GM21576 (cell line): ENCODE data around the gene PRICKLE3.

Experiments
- ATAC-seq: cut with Tn5 transposase; IDR thresholded peaks from one replicate; pipeline ENCODE4 v1.9.1; 2021; ENCODE audit warnings: mild to moderate bottlenecking, moderate library complexity; ENCODE audit not compliant: unreplicated experiment

The PRICKLE3 gene

DNA sequence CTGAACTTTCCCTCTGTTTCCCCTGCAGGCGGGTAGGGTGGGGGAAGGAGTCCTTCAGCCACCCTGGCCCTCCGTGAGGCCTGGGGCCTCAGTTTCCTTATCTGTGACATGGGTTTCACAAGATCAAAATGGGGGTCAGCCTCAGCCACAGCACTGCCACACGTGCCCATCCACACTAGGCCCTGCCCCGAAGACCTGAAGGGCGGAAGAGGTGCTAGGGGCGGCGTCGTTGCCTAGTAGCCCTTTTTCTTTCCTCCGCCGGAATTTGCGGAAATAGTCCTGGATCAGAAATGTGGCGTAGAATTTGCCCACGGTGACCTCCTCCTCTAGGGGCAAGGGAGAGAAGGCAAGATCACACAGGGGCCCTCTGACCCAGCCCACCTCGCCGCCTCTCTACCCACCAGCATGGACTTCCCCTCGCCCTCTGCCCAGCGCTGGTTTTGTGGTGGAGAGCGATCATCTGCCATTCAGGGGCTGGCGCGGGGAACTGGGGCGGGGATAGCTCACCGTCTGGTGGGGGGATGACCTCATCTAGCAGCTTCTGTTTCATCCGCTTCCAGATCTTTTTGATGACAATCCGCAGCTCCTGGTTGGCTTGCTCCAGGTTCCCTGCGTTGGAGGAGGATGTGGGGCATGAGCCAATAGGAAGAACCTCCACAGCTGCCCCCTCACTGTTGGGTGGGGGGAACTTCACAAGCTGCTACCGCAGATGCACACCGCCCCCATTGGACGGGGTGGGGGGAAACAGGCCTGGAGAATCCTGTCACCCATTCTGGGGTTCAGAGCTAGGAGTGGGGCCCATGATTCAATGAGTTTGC, 23.5 kb upstream of the PRICKLE3 start:
- ATAC-seq, result no peak

DNA sequence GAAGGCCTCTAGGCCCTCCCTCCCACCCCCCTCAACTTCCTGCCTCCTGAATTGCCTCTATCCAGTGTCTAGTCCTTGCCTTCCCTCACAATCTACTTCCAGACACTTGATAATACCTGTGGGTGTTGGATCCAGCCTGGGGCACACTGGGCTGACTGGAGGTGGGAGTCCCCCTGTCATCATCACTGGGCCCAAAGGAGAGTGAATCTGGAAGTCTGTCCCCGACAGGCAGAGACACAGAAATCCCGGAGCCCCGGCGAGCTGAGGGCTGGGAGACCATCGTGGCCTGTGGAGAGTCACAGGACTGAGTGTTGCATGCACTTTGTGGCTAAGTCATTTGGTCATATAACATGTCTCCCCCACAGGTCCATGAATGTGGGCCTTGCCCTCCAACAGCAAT, 22.2 kb upstream of the PRICKLE3 start:
- ATAC-seq, result no peak

DNA sequence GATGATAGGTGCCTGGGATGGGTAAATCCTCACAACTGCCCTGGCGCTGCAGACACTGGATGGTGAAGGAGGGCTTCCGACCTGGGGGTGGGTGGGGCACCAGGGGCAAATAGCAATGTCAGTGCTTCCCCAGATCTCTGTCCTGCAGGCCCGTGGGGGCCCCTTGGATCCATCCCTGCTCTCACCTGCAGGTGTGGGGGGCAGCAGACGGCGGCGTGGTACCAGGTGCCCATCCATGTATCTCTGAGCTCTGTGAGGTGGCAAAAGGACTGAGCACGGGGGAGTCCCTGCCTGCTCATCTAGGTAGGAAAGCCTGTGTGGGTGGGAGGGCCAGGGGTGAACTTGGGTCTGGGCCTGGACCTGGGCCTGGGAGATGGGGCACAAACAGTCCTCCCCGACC, 20.4 kb upstream of the PRICKLE3 start:
- ATAC-seq, result no peak

DNA sequence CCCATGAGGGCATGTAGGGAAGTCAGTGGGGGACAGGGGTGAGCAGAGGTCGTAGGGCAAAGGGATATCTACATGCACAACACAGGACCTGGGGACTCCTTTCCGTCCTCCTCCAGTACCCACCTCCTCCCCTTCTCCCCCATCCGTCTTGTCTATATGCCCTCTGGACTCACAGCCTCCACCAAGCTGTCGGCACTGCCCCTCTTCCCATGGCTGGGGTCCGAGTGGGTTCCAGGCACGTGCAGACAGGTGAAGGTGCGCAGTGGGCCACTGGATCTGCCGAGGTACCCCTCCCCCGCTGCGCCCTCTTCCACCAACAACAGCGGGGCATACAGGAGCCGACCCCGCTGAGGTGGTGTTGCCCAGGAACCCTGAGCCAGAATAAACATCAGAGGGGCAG, 19.3 kb upstream of the PRICKLE3 start:
- ATAC-seq, result no peak

DNA sequence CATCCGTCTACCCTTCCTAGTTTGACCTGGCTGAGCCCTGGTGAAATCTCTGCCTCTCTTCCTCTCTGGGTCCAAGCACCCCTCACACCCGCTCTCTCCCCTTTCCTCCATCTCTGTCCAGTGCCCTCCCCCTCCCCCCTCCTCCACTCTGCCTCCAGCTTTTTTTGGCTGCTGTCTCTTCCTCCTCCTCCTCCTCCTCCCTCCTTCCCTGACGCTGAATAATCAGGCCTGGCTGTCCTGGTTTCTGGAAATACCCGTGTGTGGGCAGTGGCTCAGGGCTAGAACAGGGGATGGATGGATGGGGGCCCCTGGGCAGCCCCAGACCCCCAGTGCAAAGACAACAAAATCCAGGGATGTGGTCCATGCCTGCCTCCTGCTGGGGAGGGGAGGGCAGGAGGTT, 18.5 kb upstream of the PRICKLE3 start:
- no peak for ATAC-seq

DNA sequence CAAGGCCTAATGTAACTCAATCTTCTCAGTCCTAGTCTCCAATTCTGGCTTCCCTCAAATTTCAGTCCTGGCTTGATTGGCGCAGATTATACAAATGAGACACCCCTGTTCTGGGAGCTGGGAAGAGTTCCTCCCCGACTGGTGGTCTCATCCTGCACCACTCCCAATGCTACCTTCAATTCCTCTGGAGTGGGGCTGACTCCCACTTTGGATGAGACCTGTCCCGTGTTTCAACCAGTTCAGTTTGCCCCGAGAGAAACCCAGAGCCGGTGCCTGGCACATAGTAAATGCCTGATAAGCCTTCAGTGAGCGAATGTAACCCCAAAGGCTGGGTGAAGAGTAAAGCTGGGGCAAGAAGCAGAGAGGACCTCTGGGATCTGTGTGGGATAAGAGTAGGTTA, 17.8 kb upstream of the PRICKLE3 start:
- ATAC-seq, result no peak

DNA sequence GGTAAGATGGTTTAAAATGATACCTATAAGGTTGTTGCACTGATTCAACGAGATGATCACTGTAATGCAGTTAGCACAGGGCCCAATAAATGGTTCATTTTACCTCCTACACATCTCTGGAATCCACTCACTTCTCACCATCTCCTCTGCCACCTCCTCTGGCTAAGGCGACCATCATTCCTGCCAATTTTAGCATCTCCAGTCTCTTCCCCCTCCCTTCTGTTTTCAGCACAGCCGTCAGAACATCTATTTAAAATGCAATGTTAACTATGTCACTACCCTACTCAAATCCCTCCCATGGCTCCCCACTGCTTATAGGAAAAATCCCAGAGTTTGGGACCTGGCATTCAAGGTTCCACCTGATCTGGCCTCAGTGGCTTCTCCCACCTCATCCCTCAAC, 17.4 kb upstream of the PRICKLE3 start:
- ATAC-seq, result no peak

DNA sequence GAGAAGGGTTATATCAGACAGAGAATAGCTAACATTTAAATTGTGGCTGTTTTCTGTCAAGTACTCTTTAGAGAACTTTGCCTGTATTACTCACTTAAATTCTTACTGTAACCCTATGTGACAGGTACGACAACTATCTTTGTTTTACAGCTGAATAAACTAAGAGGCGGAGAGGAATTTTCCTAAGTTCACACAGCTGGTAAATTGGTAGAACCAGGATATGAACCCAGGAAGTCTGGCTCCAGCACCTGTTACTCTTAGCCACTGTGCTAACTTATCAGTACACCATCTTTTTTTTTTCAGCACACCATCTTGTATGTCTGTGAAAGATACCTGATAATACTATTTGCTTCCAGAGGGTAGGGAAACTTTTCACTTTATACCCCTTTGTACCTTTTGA, 15.8 kb upstream of the PRICKLE3 start:
- ATAC-seq, result no peak

DNA sequence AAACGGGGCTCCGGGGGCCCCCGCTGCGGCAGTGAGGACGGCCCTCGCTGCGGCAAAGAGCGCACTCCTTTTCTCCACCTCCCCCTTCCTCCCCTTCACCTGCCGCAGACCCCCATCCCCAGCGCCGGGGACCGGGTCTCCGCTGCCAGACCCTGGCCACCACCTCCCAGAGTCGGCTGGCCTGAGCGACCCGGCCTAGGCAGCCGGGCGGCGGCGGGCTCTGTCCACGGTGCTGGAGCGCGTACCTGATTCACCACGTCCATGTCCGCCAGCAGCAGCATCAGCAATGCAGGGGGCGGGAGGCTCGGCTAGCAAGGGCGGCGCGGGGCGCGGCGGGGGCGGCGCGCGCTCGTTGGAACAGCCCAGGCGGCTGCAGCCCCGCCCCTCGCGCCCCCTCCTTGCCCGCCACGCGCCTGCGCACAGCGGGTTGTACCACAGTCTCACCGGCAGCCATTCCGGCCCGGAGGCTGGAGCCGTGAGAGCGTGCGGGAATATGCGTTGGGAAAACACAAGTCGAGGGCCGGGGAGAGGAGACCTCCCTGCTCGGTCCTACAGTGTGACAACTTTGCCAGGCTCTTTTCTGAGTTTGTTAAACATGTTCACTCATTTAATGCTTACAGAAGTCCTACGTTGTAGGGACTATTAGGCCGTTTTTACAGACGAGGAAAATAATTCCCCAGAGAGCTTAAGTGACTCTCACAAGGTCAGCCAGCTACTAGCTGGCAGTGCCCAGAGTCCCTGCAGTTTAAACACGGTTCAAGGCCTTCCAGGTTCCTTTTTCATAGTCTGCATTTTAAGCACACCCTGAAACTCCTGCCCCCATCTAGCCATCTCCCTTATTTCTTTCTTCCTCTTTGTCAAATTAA, 14.0 kb upstream of the PRICKLE3 start, which contains the start of gene SYP:
TSS of gene SYP (minus strand) at position 288 of the 866 bp plus-strand sequence. CDS start at position 281, 7 bp downstream.
- ATAC-seq, result peak; percentile 93

DNA sequence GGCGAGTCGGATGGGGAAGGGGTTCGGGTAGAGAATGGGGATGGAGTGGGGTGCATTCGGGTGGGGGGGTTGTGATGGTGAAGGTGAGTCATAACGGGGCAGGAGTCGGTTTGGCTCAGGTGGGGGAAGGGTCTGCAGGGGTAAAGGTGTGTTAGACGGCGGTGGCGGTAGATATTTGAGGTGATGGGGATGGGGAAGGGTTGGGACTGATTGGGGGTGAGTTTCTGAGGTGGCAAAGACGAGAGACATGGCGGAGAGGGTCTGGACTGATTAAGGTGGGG, 13.1 kb upstream of the PRICKLE3 start:
- no peak for ATAC-seq

DNA sequence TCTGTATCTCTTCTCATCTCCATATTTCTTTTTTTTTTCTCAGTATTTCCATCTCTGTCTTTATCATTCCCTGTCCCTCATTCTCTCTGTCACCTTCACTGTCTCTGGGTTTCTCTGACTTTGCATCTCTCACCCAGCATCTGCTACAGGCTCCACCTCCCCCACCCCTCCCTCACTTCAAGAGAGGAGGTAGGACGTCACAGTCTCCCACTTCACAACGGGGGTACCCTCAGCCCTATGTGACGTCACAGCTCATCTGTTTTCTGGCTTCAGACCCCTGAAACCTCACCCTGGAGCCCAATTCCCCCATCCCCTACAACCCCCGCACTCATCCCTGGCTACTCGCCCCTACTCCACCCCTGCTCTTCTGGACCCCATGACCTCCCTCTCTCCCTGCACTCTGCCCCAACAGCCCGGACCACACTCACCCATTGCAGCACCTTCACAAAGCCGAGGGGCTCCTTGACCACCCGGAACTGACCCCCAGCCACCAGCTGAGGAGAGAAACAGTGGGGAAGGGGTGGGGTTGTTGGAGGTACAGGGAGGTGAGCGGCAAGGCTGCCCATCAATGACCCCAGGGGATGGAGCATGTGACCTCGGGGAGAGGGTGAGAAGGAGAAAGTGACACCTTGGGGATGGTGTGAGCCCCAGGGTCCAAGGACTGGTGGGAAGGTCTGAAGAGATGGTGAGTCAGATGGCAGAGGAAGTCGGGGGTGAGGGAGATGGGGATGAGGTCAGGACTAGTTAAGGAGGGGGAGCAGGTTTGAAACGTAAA, 12.6 kb upstream of the PRICKLE3 start:
- no peak for ATAC-seq

DNA sequence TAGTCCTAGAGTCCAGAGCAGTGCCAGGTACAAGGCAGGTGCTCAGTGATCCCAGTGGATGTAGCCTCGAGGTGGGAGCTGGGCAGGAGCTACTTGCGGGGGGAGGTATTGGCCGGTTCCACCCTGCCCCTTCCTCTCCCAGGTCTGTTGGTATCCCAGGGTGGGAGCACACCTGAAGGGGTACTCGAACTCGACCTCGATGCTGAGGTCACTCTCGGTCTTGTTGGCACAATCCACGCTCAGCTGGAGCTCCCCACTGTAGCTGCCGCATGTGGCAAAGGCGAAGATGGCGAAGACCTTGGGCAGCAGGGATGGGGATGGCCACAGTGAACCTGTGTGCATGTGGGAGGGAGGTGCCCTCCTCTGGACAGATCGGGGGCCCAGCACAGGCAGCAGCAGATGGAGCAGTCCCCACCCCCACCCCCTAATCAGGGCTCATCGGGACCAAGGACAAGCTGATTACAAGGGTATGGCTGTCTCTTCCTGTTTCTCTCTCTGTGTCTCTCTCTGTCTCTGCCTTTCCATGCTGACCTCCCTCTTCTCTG, 11.4 kb upstream of the PRICKLE3 start:
- no peak for ATAC-seq

DNA sequence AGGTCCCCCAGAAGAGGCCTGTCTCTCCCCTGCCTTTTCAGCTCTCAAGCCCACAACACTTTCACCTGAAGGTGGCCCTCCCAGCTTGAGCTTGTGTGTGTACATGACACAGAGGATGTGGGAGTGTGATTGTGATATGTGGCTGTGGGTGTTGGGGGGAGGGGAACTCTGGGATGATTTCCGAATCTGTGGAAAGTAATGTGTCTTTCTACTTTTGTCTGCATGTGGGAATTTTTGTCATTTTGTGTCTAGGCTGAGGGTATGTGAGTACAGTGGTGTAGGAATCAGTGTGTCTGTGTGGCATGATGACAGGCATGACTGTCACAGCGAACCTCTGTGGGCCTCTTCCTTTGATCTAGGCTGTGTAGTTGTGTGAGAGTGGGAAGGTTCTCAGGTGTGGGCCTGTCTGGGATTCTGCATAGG, 7.4 kb upstream of the PRICKLE3 start:
- ATAC-seq, result no peak

DNA sequence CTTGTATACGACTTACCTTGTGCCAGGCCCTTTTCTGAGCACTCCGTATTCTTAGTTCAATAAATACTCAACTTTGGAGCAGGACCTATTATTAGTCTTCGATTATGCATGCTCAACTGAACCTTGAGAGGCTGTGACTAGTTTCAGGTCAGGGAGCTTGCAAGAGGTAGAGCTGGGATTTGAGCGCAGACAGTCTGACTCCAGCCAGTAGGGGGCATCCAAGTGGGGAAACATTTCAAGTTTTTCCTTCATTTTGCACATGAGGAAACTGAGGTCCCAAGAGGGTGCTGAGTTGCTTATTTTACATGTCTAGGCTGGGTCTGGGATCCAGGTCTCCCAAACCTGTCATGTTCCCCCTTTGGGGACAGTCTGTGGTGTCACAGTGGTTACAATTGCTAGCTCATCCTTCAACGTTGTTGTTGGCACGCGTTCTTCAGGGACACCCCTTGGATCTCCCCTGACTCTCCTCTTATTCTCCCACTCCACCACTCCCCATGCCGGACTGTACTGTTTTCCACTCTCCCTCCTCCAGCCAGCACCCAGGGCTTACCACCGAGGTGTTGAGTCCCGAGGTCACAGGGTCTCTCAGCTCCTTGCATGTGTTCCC, 6.7 kb upstream of the PRICKLE3 start:
- ATAC-seq, result no peak

DNA sequence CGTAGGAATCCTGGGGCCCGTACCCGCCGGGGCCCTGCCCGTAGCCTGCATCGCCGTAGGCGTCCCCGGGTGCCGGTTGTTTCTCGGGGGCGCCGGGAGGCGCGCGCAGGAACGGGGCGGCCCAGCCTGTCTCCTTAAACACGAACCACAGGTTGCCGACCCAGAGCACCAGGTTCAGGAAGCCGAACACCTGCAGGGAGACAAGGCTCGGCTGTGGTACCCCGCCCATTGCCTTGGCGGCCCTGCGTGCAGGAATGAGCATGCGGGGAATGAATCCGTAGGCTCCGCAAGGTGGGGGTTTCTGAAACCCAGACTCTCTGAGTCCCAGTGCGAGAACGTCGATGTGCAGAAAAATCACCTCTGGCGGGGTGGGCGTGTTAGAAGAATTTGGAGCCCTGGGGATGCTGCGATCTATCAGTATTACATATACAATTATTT, 5.4 kb upstream of the PRICKLE3 start:
- ATAC-seq, result no peak

DNA sequence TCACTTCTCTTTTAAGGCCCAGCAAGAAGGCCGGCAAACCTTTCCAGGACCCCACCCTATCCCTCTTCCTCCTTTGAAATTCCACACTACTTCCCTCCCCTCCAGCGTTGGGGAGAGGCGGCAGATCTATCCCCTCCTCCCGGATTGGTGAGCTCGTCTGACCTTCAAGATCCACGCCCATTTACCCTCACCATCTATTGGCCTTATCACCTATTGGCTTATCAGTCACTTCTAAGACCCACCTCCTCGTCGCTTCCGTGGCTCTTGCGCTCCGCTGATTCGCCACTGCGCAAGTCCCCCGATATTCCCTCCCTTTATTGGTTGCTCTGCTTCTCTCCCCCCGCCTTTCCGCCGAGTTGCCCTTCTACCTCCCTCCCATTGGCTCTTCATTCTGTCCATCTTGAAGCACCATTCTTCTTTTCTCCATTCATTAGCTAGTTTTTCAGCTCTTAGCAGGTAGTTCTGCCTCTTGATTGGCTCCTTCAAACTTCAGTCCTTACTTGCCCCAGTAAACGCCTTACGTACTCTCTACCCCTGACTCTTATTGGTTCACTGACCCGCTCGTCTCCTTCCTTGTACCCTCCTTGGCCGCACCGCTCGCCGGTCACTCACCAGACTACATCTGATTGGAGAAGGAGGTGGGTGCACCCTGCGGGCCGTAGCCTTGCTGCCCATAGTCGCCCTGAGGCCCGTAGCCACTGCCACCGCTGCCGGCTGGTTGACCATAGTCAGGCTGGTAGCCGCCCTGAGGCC, 4.8 kb upstream of the PRICKLE3 start:
- ATAC-seq, result peak; percentile 88

DNA sequence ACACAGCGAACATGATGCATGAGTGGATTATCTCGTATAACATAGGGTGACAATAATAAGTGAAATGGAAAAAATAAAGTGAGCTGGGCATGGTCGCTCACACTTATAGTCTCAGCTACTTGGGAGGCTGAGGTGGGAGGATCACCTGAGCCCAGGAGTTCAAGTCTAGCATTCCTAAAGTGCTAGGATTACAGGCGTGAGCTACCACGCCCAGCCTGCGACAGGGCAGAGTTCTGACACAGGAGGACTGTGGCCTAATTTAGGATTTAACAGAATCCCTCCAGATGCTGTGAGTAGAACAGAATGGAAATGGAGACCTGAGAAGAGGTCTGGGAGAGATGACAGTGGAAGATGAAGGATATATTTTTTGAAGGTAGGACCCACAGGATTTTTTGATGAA, 3.4 kb upstream of the PRICKLE3 start:
- no peak for ATAC-seq

DNA sequence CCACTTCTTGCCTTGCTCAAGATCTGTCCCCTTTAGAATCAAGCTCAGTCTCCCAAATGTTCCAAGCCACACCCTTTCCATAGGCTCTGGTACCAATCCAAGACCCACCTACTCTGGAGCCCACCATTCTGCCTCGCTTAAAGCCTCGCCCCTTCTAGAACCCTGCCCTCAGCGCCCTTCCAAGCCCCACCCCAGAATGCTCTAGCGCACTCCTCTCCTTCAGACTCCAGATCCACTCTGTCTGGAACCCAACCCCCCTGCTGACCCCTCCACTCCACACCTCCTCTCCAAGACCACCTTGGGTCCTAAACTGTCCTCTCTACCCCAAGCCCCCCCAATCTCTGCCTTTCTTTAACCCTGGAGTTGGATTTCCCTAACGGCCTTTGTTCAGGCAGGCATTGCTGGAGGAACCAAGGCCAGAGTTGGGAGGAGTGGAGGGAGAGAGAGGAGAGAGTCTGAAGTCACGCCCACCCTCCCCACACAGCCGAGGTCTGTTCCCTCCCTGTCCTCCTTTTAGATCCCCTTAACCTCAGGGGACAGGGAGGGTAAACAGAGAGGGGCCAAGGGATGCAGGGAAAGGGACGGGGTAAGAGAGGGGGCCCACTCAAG, 2.4 kb upstream of the PRICKLE3 start:
- no peak for ATAC-seq

DNA sequence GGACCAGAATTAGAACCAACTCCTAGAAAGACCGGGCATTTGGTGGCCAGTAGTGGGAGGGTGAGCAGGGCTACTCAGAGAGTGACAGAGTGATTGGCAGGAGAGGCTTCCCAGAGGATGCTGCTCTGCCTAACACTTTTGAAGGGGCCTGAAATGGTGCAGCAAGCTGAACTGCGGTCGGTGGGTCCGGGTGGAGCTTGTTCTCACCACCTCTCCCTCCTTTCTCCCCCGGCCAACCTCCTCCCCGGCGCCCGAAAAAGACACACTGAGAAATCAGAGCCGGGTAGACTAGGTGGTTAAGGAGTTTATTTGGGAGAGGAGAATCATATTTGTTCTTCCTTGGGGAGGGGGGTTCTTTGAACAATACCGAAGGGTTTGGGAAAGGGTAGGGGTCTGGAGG, 1.4 kb upstream of the PRICKLE3 start:
- no peak for ATAC-seq

DNA sequence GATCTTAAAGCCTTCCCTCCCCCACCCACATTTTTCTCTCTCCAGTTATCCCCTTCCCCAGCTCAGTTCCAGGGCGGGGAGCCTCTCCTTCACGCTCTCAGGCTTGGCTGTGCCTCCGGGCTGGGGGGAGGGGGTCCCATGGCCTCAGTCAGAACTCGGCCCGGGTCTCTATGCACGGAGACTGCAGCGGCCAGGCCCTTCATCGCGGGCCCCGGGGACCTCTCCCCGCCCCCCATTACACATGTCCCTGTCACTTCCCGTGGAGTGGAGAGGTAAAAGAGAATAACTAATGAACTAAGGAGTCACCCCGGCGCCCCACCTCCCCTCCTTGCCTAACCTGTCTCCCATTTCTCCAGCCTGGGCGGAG, 838 bp upstream of the PRICKLE3 start:
- no peak for ATAC-seq
